HepG2 (cell line): ENCODE results near the gene KLHL18. TPM values are rescaled to one million over a fixed set of nuclear protein-coding genes. Genes with fewer than 3 reads are reported as not detected.

Experiments used
- ATAC-seq: fragments of 200-7000 bp; cut with Tn5 transposase; 3 replicates; pipeline ENCODE4 v1.9.1; 2020; ENCODE audit warnings: mild to moderate bottlenecking, moderate library complexity
- BruUV-seq: library from RNA; stranded (reverse); fragments of 400-500 nt; replicated peaks from 2 replicates; lab custom pipeline; 2021; lab: Mats Ljungman, UMichigan
- CTCF ChIA-PET: fragments of 300-600 bp; formaldehyde crosslinking; extraction: SDS; loops from one replicate; lab custom pipeline; 2021; ENCODE audit warnings: low total read pairs, inconsistent platforms, low intra/inter-chr PET ratio; lab: Yijun Ruan, JAX
- POLR2A ChIA-PET: fragments of 350-600 bp; sonication (Branson Sonifier 250); formaldehyde crosslinking; loops from one replicate; lab custom pipeline; 2020; ENCODE audit warnings: antibody characterized with exemption, inconsistent platforms; lab: Yijun Ruan, JAX
- DNase-seq: peaks from one replicate; pipeline ENCODE4 v3.0.0-alpha.2; 2015; ENCODE audit warnings: low spot score
- FAIRE-seq: peaks from 3 replicates; lab custom pipeline; 2011; peaks lifted over from hg19 to GRCh38; lab: Jason Lieb, UNC
- H2AFZ ChIP-seq: one replicate; pipeline ENCODE4 v1.6.1; 2011; ENCODE audit warnings: low read length, inconsistent platforms
- H3K27ac ChIP-seq: fragments of 300-600 bp; 3 replicates; pipeline ENCODE4 v1.8.0; 2011; ENCODE audit warnings: mixed run types, mild to moderate bottlenecking, mixed read lengths, low read length, inconsistent platforms; ENCODE audit not compliant: insufficient read depth; ENCODE audit errors: extremely low read length
- H3K27me3 ChIP-seq, 2 experiments: fragments of 200-600 bp in 1 of 2; 2 replicates in 1 of 2; 3 replicates in 1 of 2; pipeline versions ENCODE4 v1.6.0 to v1.8.0; 2011; ENCODE audit warnings: low read length in 2 of 2, mild to moderate bottlenecking in 2 of 2, moderate library complexity in 2 of 2, inconsistent platforms in 1 of 2; ENCODE audit not compliant: insufficient read depth in 2 of 2, control insufficient read depth in 1 of 2
- H3K36me3 ChIP-seq, 2 experiments: fragments of 200-600 bp in 1 of 2; replicated peaks in 1 of 2; 2 replicates in 1 of 2; 3 replicates in 1 of 2; pipeline versions ENCODE4 v1.5.1 to v1.8.0; 2011; ENCODE audit warnings: low read length in 2 of 2, inconsistent platforms in 1 of 2; ENCODE audit not compliant: insufficient read depth in 2 of 2, control insufficient read depth in 1 of 2
- H3K4me1 ChIP-seq: 2 replicates; pipeline ENCODE4 v1.5.1; 2012; ENCODE audit warnings: low read length, inconsistent platforms; ENCODE audit not compliant: insufficient read depth
- H3K4me2 ChIP-seq: 2 replicates; pipeline ENCODE4 v1.6.0; 2011; ENCODE audit warnings: low read depth, low read length, inconsistent platforms
- H3K4me3 ChIP-seq, 3 experiments: fragments of 200-600 bp in 1 of 3; sonication (generic), shearing (Covaris generic) in 1 of 3; replicated peaks in 1 of 3; 2 replicates each; pipeline ENCODE4 v1.5.1; 2011 to 2016; ENCODE audit warnings: low read length in 3 of 3, inconsistent platforms in 2 of 3, low read depth in 2 of 3, mild to moderate bottlenecking in 2 of 3, control low read depth in 1 of 3, mixed read lengths in 1 of 3; ENCODE audit not compliant: insufficient read depth in 1 of 3
- H3K79me2 ChIP-seq: one replicate; pipeline ENCODE4 v1.6.1; 2011; ENCODE audit warnings: low read length, inconsistent platforms; ENCODE audit not compliant: insufficient read depth
- H3K9ac ChIP-seq: 2 replicates; pipeline ENCODE4 v1.6.0; 2011; ENCODE audit warnings: mild to moderate bottlenecking, low read depth, low read length, inconsistent platforms; ENCODE audit not compliant: insufficient read depth
- H3K9me3 ChIP-seq: 2 replicates; pipeline ENCODE4 v1.5.1; 2012; ENCODE audit warnings: mild to moderate bottlenecking, low read length
- H4K20me1 ChIP-seq: 2 replicates; pipeline ENCODE4 v1.6.0; 2011; ENCODE audit warnings: inconsistent platforms, mild to moderate bottlenecking, low read length, moderate library complexity; ENCODE audit not compliant: insufficient read depth
- ADNP ChIP-seq: sonication (generic); formaldehyde crosslinking; IDR thresholded peaks from 2 replicates; pipeline ENCODE4 v1.4.0; 2020; ENCODE audit warnings: missing genetic modification reagents
- BATF2 ChIP-seq: sonication (generic); formaldehyde crosslinking; IDR thresholded peaks from 2 replicates; pipeline ENCODE4 v1.8.0; 2022; ENCODE audit warnings: mild to moderate bottlenecking, missing genetic modification reagents, moderate library complexity
- FOXO4 ChIP-seq: sonication (generic); formaldehyde crosslinking; conservative IDR thresholded peaks from 2 replicates; pipeline ENCODE4 v1.8.1; 2023; ENCODE audit warnings: missing genetic modification reagents
- KLF13 ChIP-seq: sonication (generic); formaldehyde crosslinking; IDR thresholded peaks from 2 replicates; pipeline ENCODE4 v1.4.0; 2020; ENCODE audit warnings: mild to moderate bottlenecking, missing genetic modification reagents
- SRSF4 ChIP-seq: fragments of 200-400 bp; formaldehyde crosslinking; IDR thresholded peaks from one replicate; pipeline ENCODE4 v1.6.1; 2018; ENCODE audit warnings: mild to moderate bottlenecking, low read depth, low read length, moderate library complexity; ENCODE audit not compliant: poor library complexity, severe bottlenecking
- ZNF142 ChIP-seq: sonication (generic); formaldehyde crosslinking; IDR thresholded peaks from 2 replicates; pipeline ENCODE4 v1.4.0; 2020; ENCODE audit warnings: missing genetic modification reagents
- ZNF296 ChIP-seq: sonication (generic); formaldehyde crosslinking; conservative IDR thresholded peaks from 2 replicates; pipeline ENCODE4 v1.5.0; 2020; ENCODE audit warnings: mild to moderate bottlenecking, missing genetic modification reagents
- WGBS: methylation state at CpG from one replicate; pipeline ENCODE4 v1.1.6; 2017; ENCODE audit warnings: low lambda C conversion rate; 5-methylcytosine and 5-hydroxymethylcytosine counted together
- in situ Hi-C: cut with HindIII; loops from 2 replicates; pipeline ENCODE4 v1.10.0; 2017; ENCODE audit warnings: low pct_unique_long_range_greater_than_20kb; ENCODE audit not compliant: extremely low pct_ligation_motif_present
- intact Hi-C: fragments of 100-400 bp; cut with micrococcal nuclease; formaldehyde crosslinking; loops from one replicate; pipeline ENCODE4 v1.10.0; 2022; ENCODE audit not compliant: unreplicated experiment
- polyA plus RNA-seq, 8 experiments: library from polyadenylated mRNA; depleted of rRNA in 3 of 8; stranded (reverse) in 7 of 8; unstranded in 1 of 8; fragments of >200 nt; fragmentation: Illumina TruSeq in 4 of 8; extraction: Trizol in 4 of 8; gene quantifications; 2 replicates each; pipeline versions ENCODE4 v1.2.1 to v1.2.3, GENCODE V29; 2011 to 2016; ENCODE audit warnings: low read depth in 4 of 8, missing spikeins in 1 of 8, mixed read lengths in 1 of 8; ENCODE audit not compliant: insufficient read depth in 1 of 8
- total RNA-seq, 5 experiments: library from RNA; depleted of rRNA; stranded (reverse); fragments of >200 nt; fragmentation: Illumina TruSeq; extraction: Trizol; gene quantifications; 2 replicates each; pipeline ENCODE4 v1.2.3, GENCODE V29; 2016; ENCODE audit warnings: low read depth in 1 of 5

KLHL18 gene
- total and polyA plus RNA-seq, 2 of the 13 experiments (the other 11 are each of a cell fraction or from before 2014, with no cell fraction given), result 17.5 to 18.8 TPM

DNA sequence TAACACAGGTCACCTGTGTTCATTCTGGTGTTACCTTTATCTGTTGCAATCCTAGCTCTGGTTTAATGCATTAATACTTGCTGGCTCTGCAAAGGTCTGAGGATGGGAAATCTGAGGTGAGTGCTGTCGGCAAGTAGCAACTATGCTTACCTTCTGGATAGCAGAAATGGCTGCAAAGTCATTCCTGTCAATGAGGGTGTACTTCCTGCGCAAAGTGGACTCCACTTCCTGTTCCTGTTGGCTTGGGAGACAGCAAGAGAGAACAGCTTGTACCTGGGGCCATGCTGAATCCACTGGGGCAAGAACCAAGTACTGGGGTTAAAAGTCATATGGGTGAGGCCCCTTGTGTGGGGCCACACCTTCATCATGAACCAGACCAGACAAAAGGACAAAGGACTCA is 37.5 kb upstream of the KLHL18 start:
- Histone ChIP-seq H3K27me3 (no peaks in the 10 kb centered on the region), H4K20me1 (no peaks in the 10 kb centered on the region), H2AFZ (no peak overlapping the region), H3K27ac (no peak overlapping the region), H3K4me1 (peaks cover 12% of the 10 kb centered on the region), H3K9ac (no peak overlapping the region), H3K4me3 (no peak overlapping the region), H3K4me2 (no peak overlapping the region), H3K9me3 (no peaks in the 10 kb centered on the region), H3K36me3 (no peaks in the 10 kb centered on the region), H3K79me2 (no peaks in the 10 kb centered on the region)
- TF ChIP-seq FOXO4 (CRISPR knock-in tag), result no peak
- in situ Hi-C loops, result no loop called here
- FAIRE-seq (no peak), DNase-seq (no peak), ATAC-seq (no peak)
- 97% methylated on average over 2 of the region's 2 CpGs for WGBS
- no TSS peak for BruUV-seq
- intact Hi-C loops, result no loop called here
- CTCF ChIA-PET, result no interaction called here
- POLR2A ChIA-PET, result no interaction called here

DNA sequence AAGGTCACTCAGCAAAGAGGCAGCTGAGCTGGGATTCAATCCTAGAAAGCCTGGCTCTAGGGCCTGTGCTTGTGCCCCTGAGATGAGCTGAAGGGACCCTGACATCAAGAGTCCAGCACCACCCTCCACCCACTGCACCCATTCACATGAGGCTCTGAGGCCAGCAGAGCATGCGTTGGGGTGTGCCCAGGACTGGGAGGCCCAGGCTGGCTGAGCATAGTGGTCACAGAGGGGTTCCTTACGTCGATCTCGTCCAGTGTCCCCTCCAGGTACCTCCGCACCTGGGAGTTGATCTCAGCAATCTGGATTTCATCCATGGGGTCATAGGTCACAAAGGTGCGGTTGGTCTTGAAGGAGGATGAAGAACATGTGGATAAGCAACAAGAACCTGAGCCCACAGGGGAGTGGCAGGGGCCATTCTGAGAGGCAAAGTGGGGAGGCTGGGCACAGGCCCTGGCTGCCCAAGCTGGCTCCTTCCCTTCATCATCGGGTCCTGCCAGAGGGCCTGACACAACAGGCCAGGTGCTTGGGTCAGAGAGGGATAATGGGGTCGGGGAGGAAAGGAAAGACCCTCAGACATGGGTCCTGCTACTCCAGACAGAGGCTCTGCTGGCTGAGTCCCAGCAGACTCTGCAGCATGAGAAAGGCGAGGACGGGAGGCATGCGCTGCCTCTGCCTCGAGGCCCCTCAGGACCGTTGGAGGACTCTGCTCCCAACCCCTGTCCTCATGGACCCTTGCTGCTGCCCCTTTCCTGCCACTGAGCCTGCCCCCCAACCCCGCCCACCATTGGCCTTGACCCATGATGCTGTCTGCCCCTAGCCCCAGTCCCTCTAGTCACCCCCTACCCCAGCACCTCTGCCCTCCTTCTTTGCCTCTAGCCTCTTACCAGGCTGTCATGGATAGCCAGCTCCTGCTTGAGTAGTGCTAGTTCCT is 35.3 kb upstream of the KLHL18 start:
- CTCF ChIA-PET, result no interaction called here
- TF ChIP-seq BATF2 (CRISPR knock-in tag) (no peak), SRSF4 (no peak), ZNF296 (CRISPR knock-in tag) (no peak), ADNP (CRISPR knock-in tag) (no peak), KLF13 (CRISPR knock-in tag) (no peak), ZNF142 (CRISPR knock-in tag) (no peak)

More for the DNA sequence above, 35.3 kb upstream of the KLHL18 start:
- H3K9me3 ChIP-seq, result no peaks in the 10 kb centered on the region
- FAIRE-seq (no peak), ATAC-seq (peak; percentile 13; the same call in 2 of the 3 replicates), DNase-seq (no peak)
- H3K27ac ChIP-seq, result no peak overlapping the region
- H3K4me1 ChIP-seq, result peaks cover 29% of the 10 kb centered on the region
- no peaks in the 10 kb centered on the region for H3K36me3 ChIP-seq
- BruUV-seq, result no TSS peak
- H4K20me1 ChIP-seq, result no peaks in the 10 kb centered on the region
- POLR2A ChIA-PET, result no interaction called here
- in situ Hi-C loops, result no loop called here
- H3K9ac ChIP-seq, result no peak overlapping the region
- no peak overlapping the region for H3K4me2 ChIP-seq
- intact Hi-C loops, result no loop called here
- 48% methylated on average over 8 of the region's 14 CpGs for WGBS
- no peaks in the 10 kb centered on the region for H3K79me2 ChIP-seq
- no peaks in the 10 kb centered on the region for H3K27me3 ChIP-seq
- no peak overlapping the region for H3K4me3 ChIP-seq
- no peak overlapping the region for H2AFZ ChIP-seq
